Mesodermal cell (in vitro differentiated cells): ENCODE data around the gene PKN1.

Experiments
- H3K27ac ChIP-seq: 2 replicates; pipeline ENCODE4 v1.7.0; 2013; ENCODE audit warnings: mild to moderate bottlenecking, low read depth, low read length, moderate library complexity; ENCODE audit not compliant: severe bottlenecking
- H3K36me3 ChIP-seq: 2 replicates; pipeline ENCODE4 v1.7.1; 2013; ENCODE audit warnings: mild to moderate bottlenecking, low read length, moderate library complexity; ENCODE audit not compliant: control insufficient read depth, insufficient read depth
- H3K4me1 ChIP-seq: one replicate; pipeline ENCODE4 v1.7.1; 2013; ENCODE audit warnings: mild to moderate bottlenecking, low read length; ENCODE audit not compliant: insufficient read depth, control insufficient read depth, poor library complexity, severe bottlenecking
- H3K4me3 ChIP-seq: 2 replicates; pipeline ENCODE4 v1.7.0; 2013; ENCODE audit warnings: low read length, control low read depth, mild to moderate bottlenecking; ENCODE audit not compliant: insufficient read depth, poor library complexity, severe bottlenecking; ENCODE audit errors: extremely low read depth
- H3K9me3 ChIP-seq: 2 replicates; pipeline ENCODE4 v1.7.1; 2013; ENCODE audit warnings: mild to moderate bottlenecking, low read length, moderate library complexity; ENCODE audit not compliant: control insufficient read depth
- WGBS, 2 experiments: methylation state at CpG; one replicate each; pipeline ENCODE4 v1.1.5; 2013; ENCODE audit warnings: missing lambda C conversion rate in 2 of 2; ENCODE audit not compliant: insufficient coverage in 2 of 2; 5-methylcytosine and 5-hydroxymethylcytosine counted together

PKN1 gene

GRCh38 chr19:14407605-14408484 is 25.3 kb upstream of the PKN1 start:
- H3K9me3 ChIP-seq: no peaks in the 10 kb centered on the region
- H3K4me1 ChIP-seq: peaks cover 3% of the 10 kb centered on the region
- no peak overlapping the region for H3K4me3 ChIP-seq
- peaks cover 63% of the 10 kb centered on the region for H3K36me3 ChIP-seq
- WGBS, 2 experiments: 93 to 96% methylated on average over 18 to 20 of the region's 20 CpGs
- H3K27ac ChIP-seq: no peak overlapping the region

DNA sequence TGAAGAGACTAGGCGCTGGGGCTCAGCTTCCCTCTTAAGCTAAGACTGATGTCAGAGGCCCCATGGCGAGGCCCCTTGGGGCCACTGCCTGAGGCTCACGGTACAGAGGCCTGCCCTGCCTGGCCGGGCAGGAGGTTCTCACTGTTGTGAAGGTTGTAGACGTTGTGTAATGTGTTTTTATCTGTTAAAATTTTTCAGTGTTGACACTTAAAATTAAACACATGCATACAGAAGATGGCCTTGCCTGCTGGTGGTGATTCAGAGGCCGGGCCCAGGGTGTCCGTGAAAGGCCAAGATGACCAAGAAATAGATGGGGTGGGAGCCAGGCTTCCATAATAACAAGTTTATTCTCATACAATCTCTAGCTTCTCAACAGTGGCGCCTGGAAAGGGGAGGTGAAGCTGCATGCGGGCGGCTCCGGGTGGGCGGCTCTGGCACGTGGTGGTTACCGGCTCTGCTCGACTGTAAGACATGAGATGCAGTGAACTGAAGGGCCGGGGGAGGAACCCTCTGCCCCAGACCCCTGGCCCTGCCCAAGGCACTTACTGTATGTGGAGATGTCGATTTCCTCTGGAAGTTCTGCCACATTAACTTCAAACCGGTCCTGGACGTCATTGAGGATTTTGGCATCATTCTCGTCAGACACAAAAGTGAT is 24.5 kb upstream of the PKN1 start:
- Histone ChIP-seq H3K27ac (no peak overlapping the region), H3K36me3 (peaks cover 70% of the 10 kb centered on the region), H3K9me3 (no peaks in the 10 kb centered on the region), H3K4me3 (no peak overlapping the region), H3K4me1 (peaks cover 4% of the 10 kb centered on the region)
- WGBS, 2 experiments: 95% methylated on average over 12 to 13 of the region's 20 CpGs

DNA sequence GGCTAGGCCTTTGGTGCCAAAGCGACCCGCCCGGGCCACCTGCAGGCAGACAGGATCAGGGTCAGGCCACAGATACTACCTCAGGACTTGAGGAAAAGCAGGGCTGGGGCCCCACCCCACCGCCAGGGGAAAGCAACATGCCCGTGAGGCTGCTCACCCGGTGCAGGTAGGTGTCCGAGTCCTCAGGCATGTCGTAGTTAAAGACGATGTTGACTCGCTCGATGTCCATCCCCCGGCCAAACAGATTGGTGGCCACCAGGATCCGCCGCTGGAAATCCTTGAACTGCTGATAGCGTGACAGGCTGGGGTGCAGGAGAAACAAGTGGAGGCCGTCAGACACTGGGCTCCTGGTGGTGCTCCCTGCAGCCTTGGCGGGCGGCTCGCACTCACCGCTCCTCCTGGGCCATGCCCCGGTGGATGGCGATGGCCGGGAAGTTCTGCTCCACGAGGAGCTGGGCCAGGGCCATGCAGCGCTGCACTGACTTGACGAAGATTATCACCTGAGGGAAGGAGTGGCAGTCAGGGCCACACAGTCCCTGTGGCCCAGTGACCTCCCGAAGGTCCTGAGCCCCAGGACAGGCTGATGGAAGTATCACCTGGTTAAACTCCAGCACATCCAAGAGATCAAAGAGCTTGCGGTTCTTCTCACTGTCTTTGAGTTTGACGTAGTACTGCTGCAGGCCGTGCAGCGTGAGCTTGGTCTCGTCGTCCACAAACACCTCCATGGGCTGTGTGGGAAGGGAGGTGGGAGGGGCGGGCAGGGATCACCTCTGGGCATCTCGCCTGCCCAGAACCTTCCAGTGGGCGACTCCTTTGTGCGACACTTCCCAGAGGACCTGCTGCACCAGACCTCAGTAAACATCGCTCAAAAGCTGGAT is 23.7 kb upstream of the PKN1 start:
- peaks cover 74% of the 10 kb centered on the region for H3K36me3 ChIP-seq
- no peaks in the 10 kb centered on the region for H3K9me3 ChIP-seq
- 96% methylated on average over 38 of the region's 38 CpGs for WGBS, 2 experiments
- H3K27ac ChIP-seq: no peak overlapping the region
- H3K4me3 ChIP-seq: no peak overlapping the region
- peaks cover 8% of the 10 kb centered on the region for H3K4me1 ChIP-seq

GRCh38 chr19:14410091-14411051 is 22.7 kb upstream of the PKN1 start:
- H3K36me3 ChIP-seq: peaks cover 83% of the 10 kb centered on the region
- 96 to 98% methylated on average over 40 of the region's 44 CpGs for WGBS, 2 experiments
- H3K4me1 ChIP-seq: peaks cover 8% of the 10 kb centered on the region
- H3K9me3 ChIP-seq: no peaks in the 10 kb centered on the region
- H3K27ac ChIP-seq: no peak overlapping the region
- no peak overlapping the region for H3K4me3 ChIP-seq

- no peak overlapping the region for H3K27ac ChIP-seq
- H3K9me3 ChIP-seq: no peaks in the 10 kb centered on the region
- peaks cover 8% of the 10 kb centered on the region for H3K4me1 ChIP-seq
- 95 to 96% methylated on average over 16 to 19 of the region's 19 CpGs for WGBS, 2 experiments
- no peak overlapping the region for H3K4me3 ChIP-seq
- peaks cover 92% of the 10 kb centered on the region for H3K36me3 ChIP-seq
Observed at GRCh38 chr19:14411161-14411937, 21.8 kb upstream of the PKN1 start.

GRCh38 chr19:14411938-14412245 is 21.2 kb upstream of the PKN1 start:
- peaks cover 93% of the 10 kb centered on the region for H3K36me3 ChIP-seq
- no peak overlapping the region for H3K4me3 ChIP-seq
- no peaks in the 10 kb centered on the region for H3K9me3 ChIP-seq
- H3K4me1 ChIP-seq: peaks cover 5% of the 10 kb centered on the region
- H3K27ac ChIP-seq: no peak overlapping the region
- WGBS, 2 experiments: 86 to 96% methylated on average over 8 of the region's 8 CpGs

DNA sequence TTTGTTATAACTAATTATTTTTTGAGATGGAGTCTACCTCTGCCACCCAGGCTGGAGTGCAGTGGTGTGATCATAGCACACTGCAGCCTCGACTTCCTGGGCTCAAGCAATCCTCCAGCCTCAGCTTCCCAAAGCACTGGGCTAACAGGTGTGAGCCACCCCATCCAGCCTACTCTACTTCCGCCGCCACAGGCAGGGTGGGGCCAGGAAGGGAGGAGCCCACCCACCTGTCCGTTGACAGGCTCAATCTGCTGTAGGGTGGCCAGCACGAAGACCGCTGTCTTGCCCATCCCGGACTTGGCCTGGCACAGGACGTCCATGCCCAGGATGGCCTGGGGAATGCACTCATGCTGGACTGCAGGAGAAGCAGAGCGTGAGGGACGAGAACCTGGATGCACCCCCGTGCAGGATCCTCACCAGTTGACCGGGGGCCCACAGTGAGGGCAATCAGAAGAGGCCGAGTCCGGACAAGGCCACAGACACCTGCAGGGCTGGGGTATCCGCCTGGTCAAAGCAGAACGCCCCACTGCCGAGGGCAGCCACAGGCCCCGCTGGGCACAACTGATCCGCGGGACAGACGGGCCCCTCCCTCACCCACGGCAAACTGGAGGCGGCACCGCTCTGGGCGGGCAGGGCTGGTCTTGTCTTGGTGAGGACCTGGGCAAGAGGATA is 20.6 kb upstream of the PKN1 start:
- Histone ChIP-seq H3K4me3 (no peak overlapping the region), H3K9me3 (no peaks in the 10 kb centered on the region), H3K27ac (no peak overlapping the region), H3K4me1 (peaks cover 5% of the 10 kb centered on the region), H3K36me3 (peaks cover 94% of the 10 kb centered on the region)
- 97 to 99% methylated on average over 22 to 24 of the region's 25 CpGs for WGBS, 2 experiments

- Histone ChIP-seq H3K27ac (no peak overlapping the region), H3K9me3 (no peaks in the 10 kb centered on the region), H3K4me1 (peaks cover 9% of the 10 kb centered on the region), H3K4me3 (no peak overlapping the region), H3K36me3 (peaks cover 91% of the 10 kb centered on the region)
- 94 to 97% methylated on average over 13 to 14 of the region's 15 CpGs for WGBS, 2 experiments
Observed at GRCh38 chr19:14412996-14413692, 20.0 kb upstream of the PKN1 start.

GRCh38 chr19:14413693-14414181 is 19.4 kb upstream of the PKN1 start:
- Histone ChIP-seq H3K9me3 (no peaks in the 10 kb centered on the region), H3K27ac (no peak overlapping the region), H3K36me3 (peaks cover 85% of the 10 kb centered on the region), H3K4me1 (peaks cover 9% of the 10 kb centered on the region), H3K4me3 (no peak overlapping the region)
- 90 to 93% methylated on average over 1 to 2 of the region's 3 CpGs for WGBS, 2 experiments
